ENCODE results near the gene ST3GAL3.

- TF ChIP-seq CTCF (IDR thresholded peaks at IDR 0.05) = no peak
- no peak for TF ChIP-seq EZH2 (IDR thresholded peaks at IDR 0.05)
- no peak for TF ChIP-seq EZH2phosphoT487 (IDR thresholded peaks at IDR 0.05)
Measured at GRCh38 chr1:43958351-43959255, 251.3 kb downstream of the ST3GAL3 start.
